GM21723 (cell line): ENCODE data around the gene RAB31.

Experiments used
- ATAC-seq: cut with Tn5 transposase; IDR thresholded peaks from one replicate; pipeline ENCODE4 v1.9.1; 2021; ENCODE audit warnings: mild to moderate bottlenecking, moderate library complexity; ENCODE audit not compliant: unreplicated experiment

Gene RAB31

DNA sequence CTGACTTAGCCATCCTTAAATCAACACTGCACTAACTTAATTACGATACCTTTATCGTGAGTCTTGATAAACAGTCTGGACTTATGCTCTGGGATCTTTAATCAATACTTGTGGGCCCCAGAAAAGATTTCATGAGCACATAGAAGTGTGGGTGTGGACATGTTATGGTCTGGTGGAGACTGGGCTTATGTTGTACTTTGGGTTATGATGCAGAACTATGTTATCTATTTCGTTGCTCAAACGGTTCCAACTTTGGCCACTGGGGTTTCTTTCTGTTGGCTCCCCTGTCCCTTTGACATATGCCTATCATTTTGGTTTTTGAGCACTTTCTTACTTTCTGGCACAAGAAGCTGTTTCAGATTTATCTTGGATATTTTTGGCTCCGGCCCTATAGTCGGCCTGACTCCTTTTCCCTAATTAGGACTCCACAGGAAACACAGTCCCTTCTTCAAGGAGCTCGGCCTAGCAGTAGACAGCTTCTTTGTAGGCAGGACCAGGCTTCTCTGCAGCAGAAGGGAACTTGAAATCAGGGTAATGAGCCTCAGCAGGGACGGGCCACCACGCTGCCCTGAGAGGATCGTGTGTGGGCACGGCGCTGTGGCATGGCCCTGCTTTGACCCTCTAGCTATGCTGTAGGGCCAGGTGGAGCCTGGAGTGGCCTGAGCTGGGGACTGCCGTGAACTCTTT lies 123.1 kb downstream of the RAB31 start:
- ATAC-seq = no peak

GRCh38 chr18:9831723-9832199 lies 123.7 kb downstream of the RAB31 start:
- no peak for ATAC-seq

DNA sequence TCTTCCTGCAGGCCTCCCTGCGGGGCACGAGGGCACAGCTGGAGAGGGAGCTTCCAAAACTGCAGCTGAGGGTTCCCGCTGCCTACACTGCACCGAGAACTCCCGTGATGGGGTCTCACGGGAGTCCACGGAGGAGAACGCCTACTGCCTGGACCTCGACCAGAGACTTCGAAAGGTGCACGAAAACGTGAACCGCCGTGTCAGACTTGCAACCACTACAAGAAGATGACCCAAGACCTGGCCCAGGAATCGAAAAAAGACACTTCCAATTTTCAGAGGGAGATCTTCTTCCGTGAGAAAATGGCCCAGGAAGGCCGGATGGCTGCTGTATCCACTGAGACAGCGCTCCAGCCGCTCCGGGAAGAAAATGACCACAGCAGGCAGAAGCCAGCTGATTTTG lies 124.8 kb downstream of the RAB31 start:
- no peak for ATAC-seq

DNA sequence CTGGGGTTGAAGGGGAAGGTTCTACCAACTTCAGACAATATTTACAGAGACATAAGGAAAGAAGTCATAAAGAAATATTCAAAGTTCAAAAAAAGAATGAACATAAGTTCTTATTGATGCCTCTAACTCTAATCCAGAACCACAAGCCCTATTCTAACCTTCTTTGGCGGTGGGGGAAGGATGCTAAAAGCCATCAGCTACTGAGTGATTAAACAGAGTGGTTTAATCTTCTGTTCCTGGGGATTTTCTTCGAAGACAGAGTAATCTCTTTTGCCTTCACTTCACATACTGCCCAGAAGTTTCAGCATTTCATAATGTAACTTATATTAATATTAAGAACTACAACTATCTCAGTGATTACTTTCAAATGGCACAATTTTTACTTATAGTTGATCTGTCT lies 126.5 kb downstream of the RAB31 start:
- no peak for ATAC-seq

GRCh38 chr18:9835113-9835755 lies 127.1 kb downstream of the RAB31 start:
- ATAC-seq = no peak

- ATAC-seq = no peak
Measured at GRCh38 chr18:9835825-9836224, 127.7 kb downstream of the RAB31 start.

DNA sequence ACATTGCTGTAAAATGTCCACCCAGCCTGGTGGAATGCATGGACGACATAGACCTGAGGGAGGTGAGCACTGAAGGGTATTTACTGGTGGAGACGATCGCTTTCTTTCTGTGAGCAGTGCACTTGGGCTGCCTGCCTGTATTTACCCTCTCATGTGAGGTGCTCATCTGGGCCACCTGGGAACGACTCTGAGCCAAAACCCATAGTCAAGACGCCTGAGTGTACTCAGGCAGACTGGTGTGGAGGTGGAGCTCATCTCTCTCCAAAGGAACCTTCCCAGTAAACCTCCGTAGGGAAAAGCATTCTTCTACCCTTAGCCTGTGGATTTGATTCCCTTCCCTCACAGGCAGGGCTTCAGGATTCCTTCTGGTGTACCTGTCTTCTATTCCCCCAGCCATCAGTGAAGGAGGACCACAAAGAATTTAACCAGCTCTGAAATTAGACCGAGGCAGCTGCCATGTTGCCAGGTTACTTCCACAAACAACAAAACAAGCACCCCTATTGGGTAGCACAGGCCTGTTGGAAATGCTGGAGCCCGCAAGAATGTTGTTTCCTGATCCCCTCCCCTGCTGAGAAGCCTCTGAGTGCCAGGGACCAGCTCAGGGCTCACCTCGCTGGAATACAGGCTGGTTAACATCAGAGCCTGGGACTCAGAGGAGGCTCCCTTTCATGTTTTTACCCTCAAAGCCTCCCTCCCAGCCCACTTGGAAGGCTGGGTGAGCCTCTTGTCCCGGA lies 130.2 kb downstream of the RAB31 start:
- no peak for ATAC-seq

DNA sequence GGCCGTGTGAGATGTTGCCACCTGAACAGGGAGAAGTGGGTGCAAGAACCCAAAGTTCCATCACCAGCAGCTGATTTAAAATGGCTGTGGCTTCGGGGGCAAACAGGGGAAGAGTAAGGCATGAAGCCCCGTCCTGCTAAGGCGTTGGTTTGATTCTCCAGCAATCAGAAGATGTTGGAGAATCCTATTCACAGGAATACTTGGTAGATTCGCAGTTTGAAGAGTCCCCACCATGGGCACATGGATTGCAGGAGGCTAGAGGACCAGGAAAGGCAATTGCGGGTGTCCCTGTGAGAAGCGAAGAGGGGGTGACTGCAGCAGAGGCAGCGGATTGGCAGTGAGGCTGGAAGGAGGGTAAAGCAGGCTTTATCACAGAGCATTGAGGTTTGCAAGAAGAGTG lies 131.1 kb downstream of the RAB31 start:
- no peak for ATAC-seq

GRCh38 chr18:9839853-9840252 lies 131.8 kb downstream of the RAB31 start:
- ATAC-seq = no peak

DNA sequence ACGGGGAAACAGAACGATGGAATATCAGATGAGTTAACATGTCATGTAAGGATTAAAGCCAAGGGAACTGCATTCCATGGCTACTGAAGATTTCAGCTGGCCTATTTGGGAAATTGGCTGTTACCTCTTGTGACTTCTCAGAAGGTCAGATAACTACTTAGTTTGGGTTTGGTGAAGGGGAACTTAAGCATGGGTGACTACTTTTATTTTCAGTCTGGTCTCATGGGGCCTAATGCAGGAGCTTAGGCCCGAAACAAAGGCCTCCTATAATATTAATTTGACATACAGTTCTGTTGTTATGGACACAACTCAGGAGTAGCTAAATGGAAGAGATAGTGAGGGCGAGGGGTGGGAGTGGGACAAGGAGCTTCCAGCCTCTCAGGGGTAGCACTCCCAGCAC lies 133.7 kb downstream of the RAB31 start:
- no peak for ATAC-seq

DNA sequence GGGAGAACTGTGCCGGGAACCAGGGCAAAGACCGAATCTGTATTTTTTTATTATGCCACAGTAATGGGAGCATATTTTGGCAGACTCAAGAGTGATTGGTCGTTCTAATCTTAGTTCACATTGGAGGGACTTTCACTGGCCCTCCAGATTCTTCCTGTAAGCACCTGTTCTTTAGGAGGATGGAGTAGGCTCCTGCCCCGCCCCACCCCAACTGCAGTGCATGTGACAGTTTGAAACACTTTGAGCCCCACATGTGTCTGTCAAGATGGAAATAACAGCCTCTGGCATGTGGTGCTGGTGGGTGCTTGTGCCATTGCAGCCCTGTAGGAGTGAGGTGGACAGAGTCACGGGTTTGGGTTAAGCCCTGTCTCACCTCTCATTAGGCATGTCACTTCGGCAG lies 134.3 kb downstream of the RAB31 start:
- no peak for ATAC-seq

- no peak for ATAC-seq
Measured at GRCh38 chr18:9845256-9845655, 137.2 kb downstream of the RAB31 start.

- no peak for ATAC-seq
Measured at GRCh38 chr18:9846162-9846925, 138.2 kb downstream of the RAB31 start.

DNA sequence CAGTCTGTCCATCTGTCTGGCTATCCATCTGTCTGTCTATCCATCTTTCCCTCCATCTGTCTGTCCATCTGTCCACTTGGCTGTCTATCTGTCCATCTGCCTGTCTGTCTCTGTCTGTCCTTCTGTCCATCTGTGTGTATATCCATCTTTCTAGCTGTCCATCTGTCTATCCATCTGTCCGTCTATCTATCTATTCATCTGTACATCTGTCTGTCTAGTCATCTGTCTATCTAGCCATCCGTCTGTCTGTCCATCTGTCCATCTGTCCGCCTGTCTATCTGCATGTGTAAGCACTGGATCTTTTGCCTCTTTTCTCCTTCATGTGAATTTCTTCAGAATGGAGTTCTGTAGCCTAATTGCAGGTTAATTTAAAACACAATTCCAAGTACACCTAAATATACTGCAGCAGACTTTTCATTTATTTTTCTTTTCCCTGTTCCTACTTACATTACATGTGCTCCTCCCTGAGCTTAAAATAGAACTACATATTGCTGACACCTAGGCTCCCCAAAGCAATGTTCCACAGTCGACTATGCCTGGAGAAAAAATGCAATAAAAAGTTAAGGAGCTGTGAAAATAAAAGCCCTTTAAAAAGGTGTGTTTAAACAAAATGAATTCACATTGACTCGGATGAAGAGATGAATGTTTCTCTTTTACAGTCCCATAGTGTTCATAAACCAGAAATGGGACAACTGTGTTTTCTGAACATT lies 140.2 kb downstream of the RAB31 start:
- ATAC-seq = no peak

GRCh38 chr18:9849407-9850283 lies 141.5 kb downstream of the RAB31 start:
- ATAC-seq = no peak

DNA sequence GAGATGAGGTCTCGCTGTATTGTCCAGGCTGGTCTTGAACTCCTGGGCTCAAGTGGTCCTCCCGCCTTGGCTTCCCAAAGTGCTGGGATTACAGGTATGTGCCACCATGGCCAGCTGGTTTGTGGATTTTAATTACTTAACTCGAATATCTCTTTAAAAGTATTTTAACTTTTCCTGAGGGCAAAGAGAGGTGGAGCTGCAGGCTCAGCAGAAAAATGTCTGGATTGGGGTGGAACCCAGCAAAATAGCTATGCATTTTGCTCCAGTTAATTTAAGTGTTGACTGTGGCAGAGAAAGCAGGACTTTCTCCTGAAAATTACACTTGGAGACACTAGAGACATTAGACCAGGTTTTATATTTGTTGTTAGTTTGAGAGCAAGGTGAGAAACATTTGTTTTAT lies 142.2 kb downstream of the RAB31 start:
- no peak for ATAC-seq

- ATAC-seq = no peak
Measured at GRCh38 chr18:9851511-9851910, 143.4 kb downstream of the RAB31 start.

GRCh38 chr18:9852266-9853081 lies 144.4 kb downstream of the RAB31 start:
- no peak for ATAC-seq
